DMS79 treated with DMSO at 0.1 percent for 48 hours (cell line): ENCODE results near the gene GLI2.

Experiments
- DNase-seq: peaks from one replicate; lab custom pipeline; 2025; lab: John Stamatoyannopoulos, UW

The GLI2 gene

DNA sequence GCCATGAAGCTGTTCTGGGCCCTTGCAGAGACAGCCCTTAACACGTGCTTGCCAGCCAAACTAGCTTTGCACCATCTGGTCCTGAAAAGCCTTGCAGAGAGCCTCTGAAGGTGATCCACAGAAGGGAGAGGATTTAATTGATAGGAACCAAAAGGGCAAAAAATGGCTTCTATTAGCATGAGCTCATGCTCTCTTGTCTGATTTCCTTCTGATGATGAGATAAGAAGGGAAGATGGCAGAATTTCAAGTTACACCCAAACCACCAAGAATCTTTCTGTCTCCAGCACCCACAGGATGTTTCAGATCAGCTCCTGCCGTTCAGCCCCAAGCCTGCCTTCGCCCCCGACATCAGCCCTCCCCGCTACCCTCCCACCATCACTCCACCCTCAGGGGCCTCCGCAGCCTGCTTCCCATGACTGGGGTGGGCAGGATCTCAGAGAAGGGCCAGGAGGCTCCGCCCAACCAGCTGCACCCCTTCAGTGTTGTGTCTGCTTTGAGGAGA is 23.4 kb upstream of the GLI2 start:
- no peak for DNase-seq

DNA sequence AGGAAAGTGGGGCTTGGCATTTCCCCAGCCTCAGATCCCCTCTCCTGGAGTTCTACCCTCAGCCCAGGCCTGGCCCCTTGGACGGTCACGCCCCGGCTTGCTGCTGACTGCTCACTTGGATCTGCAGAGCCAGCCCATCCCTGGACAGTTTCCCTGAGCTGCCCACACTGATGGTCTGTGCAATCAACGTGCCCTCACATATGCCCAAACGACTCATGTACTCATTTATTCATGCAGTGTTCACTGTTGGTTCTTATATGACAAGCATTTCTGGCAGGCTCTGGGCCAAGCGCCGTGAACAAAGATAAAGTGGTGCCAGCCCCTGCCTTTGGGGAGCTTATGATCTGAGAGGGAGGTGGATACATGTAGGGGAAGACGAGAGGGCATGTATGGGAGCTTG is 20.3 kb upstream of the GLI2 start:
- no peak for DNase-seq

GRCh38 chr2:120715941-120716340 is 19.7 kb upstream of the GLI2 start:
- no peak for DNase-seq

DNA sequence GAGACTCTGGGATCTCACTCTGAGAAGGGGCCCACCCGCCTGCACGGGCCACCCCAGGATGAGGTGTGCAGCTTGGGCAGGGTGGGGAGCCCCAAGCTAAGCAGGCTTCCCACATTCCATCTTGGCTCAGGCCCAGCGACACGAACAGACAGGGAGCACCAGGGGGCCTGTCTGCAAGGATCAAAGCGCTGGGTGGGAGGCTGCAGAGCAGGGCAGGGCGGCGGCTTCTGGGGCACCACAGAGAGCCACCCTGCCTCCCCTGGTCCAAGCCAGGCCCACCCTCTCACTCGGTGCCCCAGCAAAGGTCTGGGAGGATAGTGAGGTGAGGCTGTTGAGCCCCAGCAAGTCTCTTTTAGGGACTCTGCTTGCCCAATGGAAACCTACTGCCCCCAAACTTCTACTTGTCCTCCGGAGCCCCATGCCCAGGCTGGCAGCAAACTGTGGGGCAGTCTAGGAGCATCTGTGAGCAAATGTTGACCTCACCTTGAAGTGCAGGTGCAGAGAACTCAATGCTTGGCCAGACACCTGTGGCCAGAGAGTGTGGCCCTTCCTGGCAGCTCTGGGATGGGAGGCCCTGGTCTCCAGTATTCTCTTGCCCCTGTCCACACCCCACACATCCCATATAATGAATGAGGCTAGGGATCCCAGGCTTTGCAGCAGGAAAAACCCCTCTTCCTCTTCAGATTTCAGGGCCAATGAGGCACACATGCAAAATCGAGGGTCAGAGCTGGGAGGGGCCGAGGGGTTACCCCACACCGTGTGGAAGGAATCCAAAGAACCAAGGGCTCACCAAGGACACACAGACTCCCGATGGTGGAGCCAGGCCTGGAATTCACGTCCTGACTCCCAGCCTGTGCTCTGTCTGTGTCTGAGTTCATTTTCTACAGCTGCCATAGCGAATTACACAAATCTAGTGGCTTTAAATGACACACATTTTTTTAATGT is 18.8 kb upstream of the GLI2 start:
- DNase-seq: no peak

DNA sequence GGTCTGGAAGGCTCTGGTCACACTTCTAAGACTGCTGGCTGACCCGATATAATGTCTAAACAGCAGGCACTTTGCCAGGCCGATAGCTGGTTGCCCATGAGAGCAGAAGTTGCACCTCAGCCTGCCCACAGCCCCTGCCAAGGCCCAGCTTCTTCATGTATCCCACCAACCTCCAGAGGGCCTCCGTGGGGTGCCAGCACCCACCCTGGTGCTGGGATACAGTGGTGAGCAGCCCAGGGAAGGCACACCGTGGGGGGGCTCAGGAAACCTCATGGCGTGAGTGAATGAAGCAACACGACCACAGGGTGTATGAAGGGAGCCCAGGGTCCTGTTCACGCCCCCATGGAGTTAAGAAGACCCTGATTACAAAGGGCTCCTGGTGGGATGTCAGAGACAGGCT is 16.2 kb upstream of the GLI2 start:
- DNase-seq: no peak

- no peak for DNase-seq
Measured at GRCh38 chr2:120720231-120720630, 15.4 kb upstream of the GLI2 start.

- no peak for DNase-seq
Measured at GRCh38 chr2:120720746-120721375, 14.8 kb upstream of the GLI2 start.

DNA sequence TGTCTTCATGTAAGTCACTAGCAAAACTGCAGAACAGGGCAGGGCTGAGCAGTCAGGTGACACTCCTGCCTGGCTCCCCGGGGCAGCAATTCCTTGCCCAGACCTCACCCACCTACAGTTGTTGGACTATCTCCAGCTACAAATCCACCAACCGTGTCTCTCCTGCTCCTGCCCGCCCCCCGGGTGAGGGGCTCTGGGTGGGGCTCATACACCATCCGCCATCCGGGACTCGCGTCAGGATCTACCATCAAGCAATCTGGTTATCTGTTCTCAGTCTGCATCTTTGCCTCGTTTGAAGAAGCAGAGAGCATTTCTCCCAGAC is 13.5 kb upstream of the GLI2 start:
- peak; percentile 21 for DNase-seq

GRCh38 chr2:120722568-120723421 is 12.9 kb upstream of the GLI2 start:
- no peak for DNase-seq

GRCh38 chr2:120726245-120726644 is 9.4 kb upstream of the GLI2 start:
- no peak for DNase-seq

DNA sequence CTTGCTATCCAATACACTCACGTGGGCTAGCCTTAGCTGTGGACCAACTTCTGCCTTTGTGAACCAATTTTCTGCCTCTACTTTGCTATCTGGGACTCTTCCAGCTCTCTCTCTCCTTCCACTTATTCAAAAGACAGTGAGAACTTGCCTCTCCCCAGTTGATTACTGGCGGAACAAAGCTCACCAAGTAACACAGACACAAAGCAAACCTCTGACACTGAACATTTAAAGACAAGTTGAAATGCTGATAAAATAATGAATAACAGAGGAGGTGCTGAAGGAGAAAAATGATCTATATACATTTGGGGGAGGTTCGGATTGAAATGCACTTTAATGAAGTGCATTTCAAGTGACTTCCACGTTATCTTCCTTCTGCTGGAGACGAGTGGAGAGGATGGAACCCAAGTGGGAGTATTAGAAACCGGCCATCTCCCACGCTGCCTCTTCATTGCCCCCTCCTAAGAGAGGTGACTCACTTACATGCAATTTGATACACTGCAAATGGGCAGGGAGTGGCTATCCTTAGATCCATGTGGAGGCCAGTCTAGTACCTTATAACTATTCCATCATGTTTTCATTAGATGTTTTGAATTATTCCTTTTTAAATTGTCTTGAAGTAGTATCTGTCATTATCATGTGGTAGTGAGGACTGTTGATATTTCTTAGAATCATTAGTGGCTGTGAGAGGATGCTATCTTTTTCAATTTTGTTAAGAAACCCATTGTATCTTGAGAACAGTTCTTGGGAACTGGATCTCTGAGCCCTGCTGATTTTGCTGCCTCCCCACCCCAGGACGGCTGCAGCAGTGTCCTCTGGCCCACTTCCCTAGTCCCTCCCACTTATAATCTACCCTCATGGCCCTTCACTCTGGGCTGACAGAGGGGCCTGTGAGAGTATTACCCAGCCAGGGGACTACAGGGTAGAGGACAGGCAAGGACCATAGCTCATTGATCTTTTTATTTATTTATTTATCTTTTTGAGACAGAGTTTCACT is 6.0 kb upstream of the GLI2 start:
- no peak for DNase-seq

DNA sequence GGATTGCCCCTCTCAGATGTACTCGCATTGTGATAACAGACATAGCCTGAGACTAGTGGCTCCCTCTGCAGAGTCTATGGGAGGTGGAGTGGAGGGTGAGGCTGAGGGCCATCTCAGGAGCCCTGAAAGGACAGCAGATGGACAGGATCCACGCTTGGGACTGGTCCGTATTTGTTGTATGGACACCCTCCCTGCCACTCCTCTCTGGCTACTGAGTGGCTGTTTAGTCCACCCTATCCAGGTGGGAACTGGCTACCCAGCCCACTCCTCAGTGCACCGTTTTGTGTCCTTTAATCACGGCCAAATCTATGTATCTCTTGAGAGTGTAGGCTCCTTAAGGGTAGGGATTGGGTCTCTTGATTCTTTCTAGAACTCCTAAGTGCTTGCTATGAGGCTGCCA is 4.5 kb upstream of the GLI2 start:
- no peak for DNase-seq

- no peak for DNase-seq
Measured at GRCh38 chr2:120732506-120733237, 3.0 kb upstream of the GLI2 start.

- no peak for DNase-seq
Measured at GRCh38 chr2:120733238-120733932, 2.3 kb upstream of the GLI2 start.

- DNase-seq: no peak
Measured at GRCh38 chr2:120734930-120735651, 577 bp upstream of the GLI2 start.

- no peak for DNase-seq
Measured at GRCh38 chr2:120736202-120736623, 545 bp downstream of the GLI2 start.

GRCh38 chr2:120736624-120737339 is 1.1 kb downstream of the GLI2 start:
- DNase-seq: peak; percentile 47

DNA sequence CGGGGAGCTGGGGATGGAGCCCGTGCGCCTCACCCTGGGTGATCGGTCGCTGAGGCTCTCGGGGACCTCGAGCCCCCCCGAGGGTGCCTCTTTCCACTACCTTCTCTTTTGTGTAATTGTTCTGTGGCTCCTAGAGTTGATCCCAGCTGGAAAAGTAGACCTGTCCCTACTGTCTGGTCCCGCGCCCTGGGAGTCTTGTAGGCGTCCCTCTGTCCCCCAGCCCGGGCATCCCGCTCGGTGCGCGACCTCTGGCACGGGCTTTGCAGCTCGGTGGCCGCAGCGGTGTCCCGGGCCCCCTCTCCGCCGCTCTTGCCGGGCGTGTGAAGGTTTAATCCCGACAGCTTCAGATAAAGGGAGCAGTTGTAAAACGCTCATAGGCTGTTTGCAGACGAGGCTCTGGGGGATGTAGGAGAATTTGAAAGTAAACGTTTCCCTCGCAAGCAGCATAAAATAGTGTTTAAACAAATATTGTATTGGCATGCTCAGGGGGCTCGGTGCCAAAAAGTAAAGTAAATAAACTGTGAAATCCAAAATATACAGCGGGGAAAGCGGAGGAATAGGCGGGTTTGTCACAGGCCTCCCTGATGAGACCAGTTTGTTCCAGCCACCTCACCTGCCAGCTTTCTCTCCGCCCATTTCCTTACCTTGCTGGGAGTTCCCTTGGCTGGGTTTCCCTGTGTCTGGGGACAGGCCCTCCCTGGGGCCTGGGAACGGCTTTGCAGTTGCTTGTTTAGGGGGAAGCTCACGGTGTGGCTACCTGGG is 1.9 kb downstream of the GLI2 start:
- peak; percentile 84 for DNase-seq
